CD4-positive, alpha-beta T cell treated with Interferon gamma for 1 hour (primary cell): ENCODE data around the gene TTC13.
"Not testable (repeated sequence)": the region's sequence is repeated elsewhere in the genome, so short reads cannot be mapped to it uniquely, and the experiment has no call there.

Source experiments
- DNase-seq: peaks from one replicate; pipeline ENCODE4 v3.0.0-alpha.2; 2020

The TTC13 gene

GRCh38 chr1:230978491-230979388, at the start of gene TTC13, which contains the start of gene ARV1:
Gene TTC13, minus strand, starts transcription at chr1:230978861. Its CDS starts 31 bp downstream, at chr1:230978830.
Gene ARV1, plus strand, starts transcription at chr1:230979094. Its CDS starts 12 bp downstream, at chr1:230979106.
- DNase-seq, result peak; percentile 99

DNA sequence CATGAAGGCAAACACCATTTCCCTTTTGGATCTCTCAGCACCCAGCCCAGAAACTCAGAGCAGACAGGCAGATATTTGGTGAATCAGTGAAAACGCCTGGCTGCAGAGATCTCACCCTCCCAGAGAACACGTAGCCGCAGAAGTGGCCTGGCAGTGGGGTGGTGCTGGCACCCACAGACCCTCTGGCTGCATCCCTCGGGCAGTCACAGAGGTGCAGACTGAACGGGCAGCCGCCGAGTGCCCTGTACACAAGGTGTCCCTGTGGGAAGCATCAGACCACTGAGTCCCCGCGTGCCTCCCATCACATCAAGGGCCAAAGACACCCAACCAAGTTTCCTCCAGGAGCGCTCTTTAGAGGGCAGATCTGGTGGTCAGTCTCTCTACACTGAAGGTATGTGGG, 49.3 kb upstream of the TTC13 start:
- no peak for DNase-seq

DNA sequence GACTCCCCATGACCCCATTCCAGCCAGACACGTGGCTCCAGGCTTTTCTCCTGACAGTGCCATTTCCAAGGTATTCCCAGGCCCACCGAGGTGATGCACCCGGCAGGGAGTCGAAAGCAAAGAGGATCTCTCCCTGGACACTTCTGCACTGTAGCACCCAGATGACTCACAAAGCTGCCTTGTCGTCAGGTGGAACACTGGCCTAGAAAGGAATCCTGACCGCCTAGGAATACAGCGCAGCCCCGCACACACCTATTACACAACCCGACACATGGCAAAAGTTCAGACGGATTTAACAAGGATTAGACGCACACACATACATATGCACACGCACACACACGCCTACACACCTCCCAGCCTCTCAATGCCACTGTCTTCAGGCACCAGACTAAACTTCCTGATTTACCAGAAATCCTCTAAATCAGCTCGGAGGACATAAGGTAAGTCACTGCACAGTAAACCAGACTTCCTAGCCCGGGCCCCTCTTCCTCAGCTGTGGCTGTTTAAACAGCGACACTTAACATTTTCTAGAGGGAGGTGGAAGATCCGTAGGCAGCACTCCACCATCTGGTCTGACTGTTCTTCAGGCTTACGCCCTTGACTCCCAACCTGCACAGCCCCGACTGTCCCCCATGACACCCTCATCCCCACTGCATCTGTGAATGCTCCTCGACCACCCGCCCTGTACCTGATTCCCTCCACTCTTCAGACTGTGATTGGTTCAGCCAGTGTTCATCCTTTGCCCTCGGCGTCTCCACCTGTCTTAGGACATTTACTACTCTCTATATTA, 48.7 kb upstream of the TTC13 start:
- DNase-seq, result no peak

GRCh38 chr1:231026576-231026975, 47.9 kb upstream of the TTC13 start:
- no peak for DNase-seq

GRCh38 chr1:231023150-231023549, 44.5 kb upstream of the TTC13 start:
- DNase-seq, result no peak

- not testable (repeated sequence) for DNase-seq
These were observed 43.9 kb upstream of the TTC13 start for GRCh38 chr1:231022543-231022942.

DNA sequence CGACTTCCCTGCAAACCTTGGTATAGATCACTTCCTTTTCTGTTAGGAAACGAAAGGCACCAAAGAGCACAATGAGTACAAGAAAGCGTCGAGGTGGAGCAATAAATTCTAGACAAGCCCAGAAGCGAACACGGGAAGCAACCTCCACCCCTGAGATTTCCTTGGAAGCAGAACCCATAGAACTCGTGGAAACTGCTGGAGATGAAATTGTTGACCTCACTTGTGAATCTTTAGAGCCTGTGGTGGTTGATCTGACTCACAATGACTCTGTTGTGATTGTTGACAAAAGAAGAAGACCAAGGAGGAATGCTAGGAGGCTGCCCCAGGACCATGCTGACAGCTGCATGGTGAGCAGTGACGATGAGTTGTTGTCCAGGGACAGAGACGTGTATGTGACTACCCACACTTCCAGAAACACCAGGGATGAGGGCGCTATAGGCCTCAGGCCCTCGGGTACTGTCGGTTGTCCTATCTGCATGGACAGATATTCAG, 42.9 kb upstream of the TTC13 start:
- no peak for DNase-seq

GRCh38 chr1:231020816-231021215, 42.2 kb upstream of the TTC13 start:
- no peak for DNase-seq

GRCh38 chr1:231020139-231020601, 41.5 kb upstream of the TTC13 start:
- no peak for DNase-seq

DNA sequence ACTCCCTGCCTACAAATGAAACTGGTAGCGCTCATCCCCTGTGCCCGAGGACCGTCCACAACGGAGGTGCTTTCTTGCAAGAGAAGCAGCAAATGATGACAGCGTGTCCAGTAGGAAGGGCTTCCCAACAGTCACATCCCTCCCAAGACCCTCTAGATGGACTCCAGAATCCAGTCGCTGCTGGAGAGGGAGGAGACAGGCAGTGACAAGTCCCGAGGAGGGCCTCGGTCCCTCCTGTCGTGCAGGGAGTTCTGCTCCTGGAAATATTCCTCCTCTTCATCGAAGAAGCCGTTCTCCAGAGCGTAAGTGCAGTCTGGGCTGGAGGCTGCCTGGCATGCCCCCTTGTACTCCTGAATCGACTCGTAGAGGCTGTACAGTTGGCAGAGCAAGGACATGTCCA, 41.0 kb upstream of the TTC13 start:
- no peak for DNase-seq

DNA sequence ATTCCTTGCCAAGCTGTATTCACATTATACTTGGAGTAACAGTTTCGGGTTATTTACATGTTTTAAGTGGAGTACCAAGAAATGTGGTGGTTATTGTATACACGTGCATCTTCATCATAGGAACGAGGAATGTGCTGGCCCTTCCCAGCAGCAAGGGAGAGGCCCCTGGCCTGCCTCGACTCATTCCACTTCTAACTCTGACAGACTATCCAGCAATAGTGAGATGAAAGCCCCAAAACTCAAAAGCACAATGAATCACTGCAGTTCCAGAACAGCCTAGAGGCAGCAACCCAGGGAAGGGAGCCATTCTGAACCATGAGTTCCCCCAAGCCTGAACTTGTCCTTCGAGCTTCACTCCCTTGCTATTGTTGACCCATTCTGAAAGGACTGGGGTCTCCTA, 38.3 kb upstream of the TTC13 start:
- DNase-seq, result no peak

DNA sequence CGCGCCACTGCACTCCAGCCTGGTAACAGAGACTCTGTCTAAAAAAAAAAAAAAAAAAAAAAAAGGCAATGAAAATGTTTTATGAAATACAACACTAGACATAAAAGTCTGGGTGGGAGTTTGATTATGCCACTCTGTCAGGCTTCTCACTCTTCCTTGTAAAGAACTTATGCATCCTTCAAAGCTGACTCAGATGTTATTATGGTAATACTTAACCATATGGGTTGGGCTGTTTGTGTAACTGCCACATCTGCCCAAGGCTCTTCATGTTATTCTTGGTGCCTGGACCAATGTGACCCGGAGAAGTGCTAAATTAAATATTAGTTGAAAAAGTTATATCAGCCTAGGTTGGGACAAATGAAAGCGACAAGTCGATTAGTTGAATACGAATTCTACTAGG, 37.6 kb upstream of the TTC13 start:
- DNase-seq, result no peak

DNA sequence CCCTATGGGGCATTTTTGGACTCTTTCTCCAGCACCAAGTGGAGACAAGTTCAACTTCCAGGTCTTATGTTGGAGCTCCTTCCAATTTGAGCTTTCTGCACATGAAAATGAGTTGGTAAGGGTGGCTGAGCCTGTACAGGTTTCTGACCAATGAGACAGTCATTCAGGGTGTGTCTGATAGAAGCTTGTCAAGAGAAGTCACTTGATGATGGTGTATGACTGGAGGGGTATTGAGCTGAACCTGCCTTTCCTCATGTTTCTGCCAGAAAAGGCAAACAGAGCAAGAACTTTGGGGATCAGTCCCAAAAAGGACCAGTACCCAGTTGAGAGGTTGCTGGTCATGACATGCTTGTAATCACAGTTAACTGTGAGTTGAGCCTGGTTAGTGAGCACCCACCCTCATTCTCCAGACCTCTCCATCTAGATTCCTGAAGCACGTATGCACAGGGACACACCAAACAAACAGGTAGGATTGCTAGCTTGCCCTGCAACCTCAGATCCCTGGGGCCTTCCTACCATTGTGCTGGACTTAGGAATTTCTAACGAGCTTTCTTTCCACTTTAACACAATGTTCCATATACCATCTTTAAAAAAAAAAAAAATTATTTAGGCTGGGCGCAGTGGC, 34.8 kb upstream of the TTC13 start:
- DNase-seq, result no peak

DNA sequence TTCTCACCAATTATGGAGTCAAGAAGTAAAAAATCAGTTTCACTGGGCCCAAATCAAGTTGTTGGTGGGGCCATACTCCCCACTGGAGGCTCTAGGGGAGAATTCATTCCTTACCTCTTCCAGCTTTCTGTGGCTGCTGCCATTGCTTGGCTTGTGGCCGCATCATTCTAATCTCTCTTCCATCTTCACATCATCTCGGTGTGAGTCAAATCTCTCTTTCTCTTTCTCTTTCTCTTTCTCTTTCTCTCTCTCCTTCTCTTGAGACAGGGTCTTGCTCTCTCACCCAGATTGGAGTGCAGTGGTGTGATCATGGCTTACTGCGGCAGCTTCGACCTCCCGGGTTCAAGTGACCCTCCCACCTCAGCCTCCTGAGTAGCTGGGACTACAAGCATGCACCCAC, 33.3 kb upstream of the TTC13 start:
- no peak for DNase-seq

- DNase-seq, result no peak
These were observed 32.7 kb upstream of the TTC13 start for GRCh38 chr1:231011360-231011759.

- DNase-seq, result not testable (repeated sequence)
These were observed 28.9 kb upstream of the TTC13 start for GRCh38 chr1:231007535-231007934.

GRCh38 chr1:231001892-231002291, 23.2 kb upstream of the TTC13 start:
- no peak for DNase-seq

GRCh38 chr1:231000639-231001038, 22.0 kb upstream of the TTC13 start:
- no peak for DNase-seq

- no peak for DNase-seq
These were observed 21.5 kb upstream of the TTC13 start for GRCh38 chr1:231000201-231000600.

GRCh38 chr1:230994860-230995259, 16.2 kb upstream of the TTC13 start:
- DNase-seq, result no peak

GRCh38 chr1:230992100-230992774, 13.6 kb upstream of the TTC13 start:
- no peak for DNase-seq

DNA sequence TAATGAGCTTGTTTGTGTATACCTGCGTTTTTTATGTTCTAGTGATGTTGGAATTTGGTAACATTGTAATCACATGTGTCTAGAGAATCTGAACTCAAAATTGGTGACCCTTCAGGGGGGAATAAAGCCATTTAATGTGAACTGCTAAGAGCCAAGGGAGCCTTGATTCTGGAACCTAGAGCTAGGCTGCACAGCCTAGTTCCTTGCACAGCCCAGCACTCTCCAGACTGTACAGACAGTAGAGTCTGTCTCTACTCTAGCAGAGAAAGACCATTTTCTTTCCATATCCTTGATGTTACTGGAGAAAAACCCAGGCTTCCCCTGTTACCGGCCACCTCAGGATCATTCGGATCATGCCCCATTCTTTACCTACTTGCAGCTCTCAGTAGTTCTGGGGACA, 8.8 kb upstream of the TTC13 start:
- DNase-seq, result no peak

- no peak for DNase-seq
These were observed 8.3 kb upstream of the TTC13 start for GRCh38 chr1:230986976-230987375.
